NCI-H2196 (cell line): ENCODE data around the gene ZFAND2A.

Source experiments
- DNase-seq: peaks from one replicate; lab custom pipeline; 2025; ENCODE audit not compliant: unreplicated experiment; lab: John Stamatoyannopoulos, UW

The ZFAND2A gene

GRCh38 chr7:1110358-1110757 lies 49.6 kb downstream of the ZFAND2A start:
- no peak for DNase-seq

GRCh38 chr7:1109581-1110310 lies 50.2 kb downstream of the ZFAND2A start:
- no peak for DNase-seq

- no peak for DNase-seq
Measured at GRCh38 chr7:1108264-1108920, 51.6 kb downstream of the ZFAND2A start.

GRCh38 chr7:1106793-1107421 lies 53.1 kb downstream of the ZFAND2A start:
- DNase-seq: no peak

- DNase-seq: no peak
Measured at GRCh38 chr7:1106063-1106792, 53.8 kb downstream of the ZFAND2A start.

GRCh38 chr7:1105189-1105588 lies 54.8 kb downstream of the ZFAND2A start:
- no peak for DNase-seq

- no peak for DNase-seq
Measured at GRCh38 chr7:1104516-1105179, 55.3 kb downstream of the ZFAND2A start.

GRCh38 chr7:1103789-1104515 lies 56.0 kb downstream of the ZFAND2A start:
- no peak for DNase-seq

- no peak for DNase-seq
Measured at GRCh38 chr7:1103009-1103788, 56.8 kb downstream of the ZFAND2A start.
